ENCODE measurements around the gene ITM2B.

The ITM2B gene

GRCh38 chr13:48258002-48258401 is 25.0 kb downstream of the ITM2B start:
- H3K4me1 Mint-ChIP-seq = peaks cover 7% of the 10 kb centered on the region
- H3K36me3 Mint-ChIP-seq = peaks cover 72% of the 10 kb centered on the region

GRCh38 chr13:48258430-48258829 is 25.4 kb downstream of the ITM2B start:
- no peak overlapping the region for H3K27ac Mint-ChIP-seq
- no peaks in the 10 kb centered on the region for H3K9me3 Mint-ChIP-seq
- H3K4me3 Mint-ChIP-seq = no peak overlapping the region
- H3K4me1 Mint-ChIP-seq = peaks cover 9% of the 10 kb centered on the region
- DNase-seq = no peak
- H3K27me3 Mint-ChIP-seq = no peaks in the 10 kb centered on the region
- peaks cover 76% of the 10 kb centered on the region for H3K36me3 Mint-ChIP-seq
- CTCF ChIA-PET = no interaction called here

More at GRCh38 chr13:48258002-48258401, 25.0 kb downstream of the ITM2B start:
- Mint-ChIP-seq H3K9me3 (no peaks in the 10 kb centered on the region), H3K4me3 (no peak overlapping the region), H3K27me3 (no peaks in the 10 kb centered on the region), H3K27ac (no peak overlapping the region)
- DNase-seq = no peak
- CTCF ChIA-PET = no interaction called here

GRCh38 chr13:48260970-48261369 is 28.0 kb downstream of the ITM2B start:
- Mint-ChIP-seq H3K9me3 (no peaks in the 10 kb centered on the region), H3K4me1 (peaks cover 28% of the 10 kb centered on the region), H3K4me3 (no peak overlapping the region), H3K27me3 (no peaks in the 10 kb centered on the region), H3K36me3 (peaks cover 78% of the 10 kb centered on the region), H3K27ac (no peak overlapping the region)
- DNase-seq = no peak
- CTCF ChIA-PET = no interaction called here

GRCh38 chr13:48263196-48263595 is 30.2 kb downstream of the ITM2B start:
- no peak for DNase-seq
- CTCF ChIA-PET = no interaction called here
- no peaks in the 10 kb centered on the region for H3K9me3 Mint-ChIP-seq
- H3K4me1 Mint-ChIP-seq = peaks cover 33% of the 10 kb centered on the region
- peaks cover 77% of the 10 kb centered on the region for H3K36me3 Mint-ChIP-seq
- H3K27me3 Mint-ChIP-seq = no peaks in the 10 kb centered on the region
- H3K27ac Mint-ChIP-seq = no peak overlapping the region
- no peak overlapping the region for H3K4me3 Mint-ChIP-seq

DNA sequence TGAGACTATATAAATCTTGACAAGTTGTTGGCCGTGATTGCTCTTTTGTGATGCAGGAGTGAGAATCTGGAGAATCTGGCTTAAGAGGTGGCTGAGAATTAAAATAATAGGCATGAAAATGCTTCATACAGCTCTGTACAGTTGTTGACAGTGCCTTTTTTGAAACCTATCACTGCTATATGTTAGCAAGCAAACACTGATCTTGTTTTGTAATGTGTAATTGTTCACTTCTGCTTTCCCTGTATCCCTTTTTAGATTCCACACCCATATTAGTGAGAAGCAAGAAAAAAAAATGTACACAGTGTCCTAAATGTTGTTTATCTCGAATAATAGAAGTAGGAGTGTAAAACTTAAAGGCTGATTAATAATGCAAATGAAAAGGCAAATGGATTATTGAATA is 31.1 kb downstream of the ITM2B start:
- Mint-ChIP-seq H3K4me3 (no peak overlapping the region), H3K4me1 (peaks cover 33% of the 10 kb centered on the region), H3K27ac (no peak overlapping the region), H3K9me3 (no peaks in the 10 kb centered on the region), H3K27me3 (no peaks in the 10 kb centered on the region), H3K36me3 (peaks cover 75% of the 10 kb centered on the region)
- CTCF ChIA-PET = no interaction called here
- no peak for DNase-seq

- H3K36me3 Mint-ChIP-seq = peaks cover 76% of the 10 kb centered on the region
- peak; percentile 47 for DNase-seq
- H3K27me3 Mint-ChIP-seq = no peaks in the 10 kb centered on the region
- no peaks in the 10 kb centered on the region for H3K9me3 Mint-ChIP-seq
- H3K4me1 Mint-ChIP-seq = peaks cover 33% of the 10 kb centered on the region
- peak overlapping the region; percentile 1 for H3K4me3 Mint-ChIP-seq
- CTCF ChIA-PET = interaction anchor here (1.1 to 1.2 kb wide), 2 partner anchors 170 to 540 kb away, joined by 3 read pairs; partner anchors contain the start of gene MED4
- H3K27ac Mint-ChIP-seq = peak overlapping the region; percentile 72
These were observed 32.3 kb downstream of the ITM2B start for GRCh38 chr13:48265217-48265815.

- no peaks in the 10 kb centered on the region for H3K27me3 Mint-ChIP-seq
- H3K4me1 Mint-ChIP-seq = peaks cover 33% of the 10 kb centered on the region
- peaks cover 71% of the 10 kb centered on the region for H3K36me3 Mint-ChIP-seq
- no peak for DNase-seq
- CTCF ChIA-PET = interaction anchor here (1.2 kb wide), 1 partner anchor 539 kb away, joined by 3 read pairs; no protein-coding TSS in a partner anchor
- H3K4me3 Mint-ChIP-seq = no peak overlapping the region
- H3K27ac Mint-ChIP-seq = peak overlapping the region; percentile 44
- no peaks in the 10 kb centered on the region for H3K9me3 Mint-ChIP-seq
These were observed 33.1 kb downstream of the ITM2B start for GRCh38 chr13:48266150-48266549.

GRCh38 chr13:48266701-48267639 is 34.0 kb downstream of the ITM2B start:
- no peak overlapping the region for H3K4me3 Mint-ChIP-seq
- CTCF ChIA-PET = no interaction called here

DNA sequence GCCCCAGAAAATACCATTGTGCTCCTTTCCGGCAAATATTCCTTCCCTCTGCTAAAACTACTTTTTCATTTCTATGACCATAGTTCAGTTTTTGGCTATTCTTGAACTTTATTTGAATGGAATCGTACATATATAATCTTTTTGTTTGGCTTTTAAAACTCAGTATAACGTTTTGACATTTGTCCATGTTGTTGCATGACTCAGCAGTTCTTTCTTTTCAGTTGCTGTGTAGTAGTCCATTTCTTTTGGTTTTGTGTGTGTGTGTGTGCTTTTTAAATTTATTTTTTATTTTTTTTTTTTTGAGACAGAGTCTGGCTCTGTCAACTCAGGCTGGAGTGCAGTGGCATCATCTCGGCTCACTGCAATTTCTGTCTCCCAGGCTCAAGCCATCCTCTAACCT is 35.0 kb downstream of the ITM2B start:
- no peak overlapping the region for H3K27ac Mint-ChIP-seq
- H3K27me3 Mint-ChIP-seq = no peaks in the 10 kb centered on the region
- H3K9me3 Mint-ChIP-seq = no peaks in the 10 kb centered on the region
- H3K36me3 Mint-ChIP-seq = peaks cover 69% of the 10 kb centered on the region
- H3K4me1 Mint-ChIP-seq = peaks cover 30% of the 10 kb centered on the region
- no peak overlapping the region for H3K4me3 Mint-ChIP-seq
- DNase-seq = no peak
- CTCF ChIA-PET = no interaction called here

More at GRCh38 chr13:48266701-48267639, 34.0 kb downstream of the ITM2B start:
- H3K27me3 Mint-ChIP-seq = no peaks in the 10 kb centered on the region
- no peak overlapping the region for H3K27ac Mint-ChIP-seq
- DNase-seq = no peak
- H3K36me3 Mint-ChIP-seq = peaks cover 73% of the 10 kb centered on the region
- peaks cover 33% of the 10 kb centered on the region for H3K4me1 Mint-ChIP-seq
- H3K9me3 Mint-ChIP-seq = no peaks in the 10 kb centered on the region

- CTCF ChIA-PET = interaction anchor here (1.0 kb wide), 1 partner anchor 174 kb away, joined by 3 read pairs; no protein-coding TSS in a partner anchor
- H3K27me3 Mint-ChIP-seq = no peaks in the 10 kb centered on the region
These were observed 40.3 kb downstream of the ITM2B start for GRCh38 chr13:48273346-48273745.

GRCh38 chr13:48275507-48275906 is 42.5 kb downstream of the ITM2B start:
- DNase-seq = no peak
- Mint-ChIP-seq H3K9me3 (no peaks in the 10 kb centered on the region), H3K27me3 (no peaks in the 10 kb centered on the region), H3K36me3 (peaks cover 18% of the 10 kb centered on the region), H3K4me1 (no peaks in the 10 kb centered on the region), H3K4me3 (no peak overlapping the region), H3K27ac (no peak overlapping the region)
- CTCF ChIA-PET = interaction anchor here (0.7 kb wide), 1 partner anchor 460 kb away, joined by 3 read pairs; no protein-coding TSS in a partner anchor

More at GRCh38 chr13:48273346-48273745, 40.3 kb downstream of the ITM2B start:
- Mint-ChIP-seq H3K4me1 (no peaks in the 10 kb centered on the region), H3K36me3 (peaks cover 37% of the 10 kb centered on the region), H3K4me3 (no peak overlapping the region), H3K9me3 (no peaks in the 10 kb centered on the region), H3K27ac (no peak overlapping the region)
- no peak for DNase-seq

DNA sequence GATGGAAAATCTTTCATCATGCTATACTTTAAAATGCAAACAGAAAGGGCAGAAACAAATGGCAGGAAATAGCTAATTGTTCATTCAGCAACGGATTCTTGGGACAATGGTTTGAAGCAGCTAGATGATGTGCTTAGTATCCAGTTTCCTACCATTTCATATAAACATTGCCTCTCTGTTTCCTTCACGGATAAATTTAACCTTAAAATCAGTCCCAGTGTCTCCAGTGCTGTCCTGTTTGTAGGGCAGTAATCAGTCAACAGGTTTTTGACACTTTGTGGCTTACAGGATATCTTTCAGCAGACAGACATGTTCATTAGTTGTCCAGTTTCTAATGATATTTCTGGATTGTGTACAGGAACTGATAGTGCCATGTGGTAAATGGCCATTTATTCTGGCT is 45.8 kb downstream of the ITM2B start:
- no peak overlapping the region for H3K4me3 Mint-ChIP-seq
- no peaks in the 10 kb centered on the region for H3K9me3 Mint-ChIP-seq
- DNase-seq = no peak
- no peaks in the 10 kb centered on the region for H3K27me3 Mint-ChIP-seq
- no peaks in the 10 kb centered on the region for H3K4me1 Mint-ChIP-seq
- H3K36me3 Mint-ChIP-seq = peaks cover 3% of the 10 kb centered on the region
- CTCF ChIA-PET = no interaction called here
- H3K27ac Mint-ChIP-seq = no peak overlapping the region

GRCh38 chr13:48281556-48281955 is 48.5 kb downstream of the ITM2B start:
- no peak overlapping the region for H3K27ac Mint-ChIP-seq
- no peaks in the 10 kb centered on the region for H3K9me3 Mint-ChIP-seq
- DNase-seq = no peak
- no peaks in the 10 kb centered on the region for H3K4me1 Mint-ChIP-seq
- no peaks in the 10 kb centered on the region for H3K36me3 Mint-ChIP-seq
- peaks cover 5% of the 10 kb centered on the region for H3K27me3 Mint-ChIP-seq
- CTCF ChIA-PET = no interaction called here
- H3K4me3 Mint-ChIP-seq = no peak overlapping the region

DNA sequence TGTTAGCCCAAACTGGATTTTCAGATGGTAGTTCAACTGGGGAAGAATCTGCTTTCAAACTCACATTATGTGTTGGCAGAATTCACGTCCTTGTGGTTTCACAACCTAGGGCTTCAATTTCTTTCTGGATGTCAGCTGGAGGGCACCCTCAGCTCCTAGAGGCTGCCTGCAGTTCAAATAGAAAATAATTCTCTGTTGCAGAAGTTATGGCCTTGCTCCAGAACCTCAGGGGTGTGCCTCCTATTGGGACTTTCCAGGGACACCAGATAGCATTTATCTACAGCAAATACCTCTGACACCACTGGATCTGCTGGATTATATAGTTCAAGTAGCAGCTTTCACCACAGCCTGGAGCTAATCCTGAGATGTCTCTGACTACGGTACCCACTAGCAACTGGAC is 58.7 kb downstream of the ITM2B start:
- CTCF ChIA-PET = interaction anchor here (1.2 to 1.4 kb wide), 2 partner anchors 14 to 65 kb away, joined by 3 read pairs; no protein-coding TSS in a partner anchor
- Mint-ChIP-seq H3K27me3 (peaks cover 18% of the 10 kb centered on the region), H3K4me1 (peaks cover 5% of the 10 kb centered on the region), H3K4me3 (no peak overlapping the region), H3K27ac (no peak overlapping the region), H3K9me3 (no peaks in the 10 kb centered on the region), H3K36me3 (no peaks in the 10 kb centered on the region)
- no peak for DNase-seq
